ENCODE results near the gene ZNF610.
"Not testable (repeated sequence)": the region's sequence is repeated elsewhere in the genome, so short reads cannot be mapped to it uniquely, and the experiment has no call there.

The ZNF610 gene

DNA sequence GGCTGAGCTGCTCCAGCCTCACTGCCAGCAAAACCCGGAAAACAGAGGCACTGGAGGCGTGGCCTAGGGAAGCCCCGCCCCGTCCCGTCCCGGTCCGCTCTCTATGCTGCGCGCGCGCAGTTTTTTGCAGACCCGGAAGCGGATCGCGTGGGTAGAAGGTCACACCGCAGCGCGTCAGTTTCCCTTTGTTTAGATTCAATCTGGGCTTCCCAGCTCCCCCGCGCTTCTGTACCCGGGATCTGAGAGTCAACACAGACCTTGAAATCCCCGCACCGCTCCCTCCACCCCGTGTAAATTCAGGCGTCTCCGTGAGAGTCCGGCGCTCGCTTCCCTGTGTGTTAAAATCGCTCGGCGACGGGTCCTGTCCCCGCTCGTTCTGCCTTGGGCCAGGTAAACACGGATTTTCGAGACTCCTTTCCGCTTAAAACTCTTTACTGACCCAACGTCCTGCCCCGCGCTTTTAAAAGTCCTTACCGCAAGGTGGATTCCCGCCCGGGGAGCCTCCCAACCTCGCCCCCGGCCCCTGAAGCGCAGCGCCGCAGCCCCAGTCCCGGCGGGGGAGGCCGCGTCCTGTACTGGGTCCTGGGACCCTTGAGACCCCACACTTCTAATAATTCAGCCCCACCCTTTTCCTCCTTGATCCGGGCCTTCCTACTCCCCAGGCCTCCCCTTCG, at the start of gene ZNF610:
ZNF610 (plus strand) TSS at position 127 of the 674 bp plus-strand sequence. CDS start 12,930 bp downstream, outside the sequence.
- DNase-seq = peak; percentile 77 to 81 (median 78)

- DNase-seq = no peak
Measured at GRCh38 chr19:52286256-52286655, 49.8 kb upstream of the ZNF610 start.

DNA sequence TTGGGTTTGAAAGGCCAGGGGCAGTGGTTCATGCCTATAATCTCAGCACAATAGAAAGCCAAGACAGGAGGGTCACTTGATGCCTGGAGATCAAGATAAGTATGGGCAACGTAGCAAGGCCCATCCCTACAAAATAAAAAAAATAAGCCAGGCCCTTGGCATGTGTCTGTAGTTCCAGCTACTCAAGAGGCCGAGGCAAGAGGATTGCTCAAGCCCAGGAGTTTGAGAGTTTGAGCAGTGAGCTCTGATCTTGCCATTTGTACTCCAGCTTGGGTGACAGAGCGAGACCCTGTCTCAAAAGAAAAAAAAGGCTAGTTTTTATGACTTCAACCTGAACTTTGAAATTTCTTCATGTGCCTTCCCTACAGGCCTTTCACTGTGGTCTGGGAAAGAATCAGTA, 44.3 kb upstream of the ZNF610 start:
- DNase-seq = no peak

GRCh38 chr19:52292946-52293345, 43.1 kb upstream of the ZNF610 start:
- not testable (repeated sequence) for DNase-seq

GRCh38 chr19:52296400-52296772, 39.7 kb upstream of the ZNF610 start:
- no peak for DNase-seq

GRCh38 chr19:52296773-52297600, 39.1 kb upstream of the ZNF610 start, which contains the start of gene ZNF480:
Gene ZNF480 (plus strand): TSS chr19:52297169. CDS start chr19:52300413, 3,244 bp downstream.
- DNase-seq = peak; percentile 53 to 80 (median 68)

GRCh38 chr19:52297601-52298364, 38.3 kb upstream of the ZNF610 start:
- DNase-seq = no peak

DNA sequence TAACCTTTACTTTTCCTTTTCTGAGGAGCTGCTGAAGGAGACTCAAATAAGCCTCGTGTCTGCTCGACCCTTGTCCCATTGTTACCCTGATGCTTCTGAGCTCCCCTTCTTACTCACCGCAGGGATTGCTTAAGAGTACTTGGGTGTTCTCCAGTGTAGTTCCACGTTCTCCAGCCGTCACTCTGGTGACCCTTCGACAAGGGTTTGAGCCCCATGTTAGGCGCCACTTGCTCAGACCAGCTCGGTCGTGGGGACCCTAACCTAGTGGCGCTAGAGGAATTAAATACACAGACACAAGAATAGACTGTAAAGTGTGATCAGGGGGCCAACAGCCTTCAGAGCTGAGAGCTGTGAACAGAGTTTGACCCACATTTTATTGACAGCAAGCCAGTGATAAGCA, 28.8 kb upstream of the ZNF610 start:
- DNase-seq = no peak

GRCh38 chr19:52322429-52322828, 13.6 kb upstream of the ZNF610 start:
- no peak for DNase-seq

DNA sequence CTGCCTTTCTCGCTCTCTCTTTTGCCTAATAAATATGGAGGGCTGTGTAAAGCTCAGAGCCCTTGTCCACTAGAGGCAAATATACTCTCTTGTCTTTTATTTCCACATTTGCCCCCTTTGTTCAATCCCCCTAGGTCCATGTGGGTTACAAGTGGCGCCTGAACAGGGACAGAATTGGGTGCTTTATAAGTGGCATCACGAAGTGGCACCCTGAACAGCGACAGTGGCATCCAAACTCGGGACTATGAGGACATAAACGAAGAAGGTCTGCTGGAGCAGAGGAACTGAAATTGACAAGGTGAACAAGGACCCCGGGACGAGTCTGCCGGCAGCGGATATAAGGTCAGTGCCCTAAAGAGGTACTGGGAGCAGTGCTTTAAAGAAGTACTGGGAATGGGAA, 4.3 kb upstream of the ZNF610 start:
- no peak for DNase-seq

DNA sequence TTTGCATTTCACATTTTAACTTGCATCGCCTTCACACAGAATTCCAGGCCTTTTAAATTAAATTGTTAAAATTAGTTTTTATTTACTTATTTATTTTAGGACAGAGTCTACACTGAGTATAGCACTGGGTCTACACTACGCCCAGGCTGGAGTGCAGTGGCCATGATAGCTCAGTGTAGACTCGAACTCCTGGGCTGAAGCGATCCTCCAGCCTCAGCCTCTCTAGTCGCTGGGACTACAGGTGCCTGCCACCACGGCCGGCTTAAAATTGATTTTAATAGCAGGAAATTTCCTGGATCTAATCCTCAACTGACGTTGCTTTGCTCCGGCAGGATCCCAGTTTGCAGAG, 301 bp upstream of the ZNF610 start:
- no peak for DNase-seq

- no peak for DNase-seq
Measured at GRCh38 chr19:52336791-52337381, 843 bp downstream of the ZNF610 start.

GRCh38 chr19:52339022-52339421, 3.0 kb downstream of the ZNF610 start:
- DNase-seq = not testable (repeated sequence)

DNA sequence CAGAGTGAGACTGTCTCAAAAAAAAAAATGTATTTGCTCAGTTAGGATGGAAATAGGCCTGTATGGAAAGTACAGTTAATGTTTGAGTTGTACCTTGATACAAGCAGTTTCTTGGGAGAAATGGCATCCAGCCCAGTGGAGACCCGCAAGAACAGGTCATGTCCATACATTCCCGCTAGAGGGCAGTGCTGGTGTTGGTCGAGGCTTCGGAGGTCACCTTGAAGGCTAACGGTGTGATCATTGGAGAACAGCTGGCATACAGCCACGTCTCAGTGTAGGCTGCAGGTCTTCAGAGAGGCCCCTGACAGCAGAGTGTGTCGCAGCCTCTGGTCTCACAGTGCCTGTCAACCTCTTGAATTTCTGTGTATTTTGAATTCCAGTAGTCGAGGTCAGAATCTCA, 7.5 kb downstream of the ZNF610 start:
- DNase-seq = peak in 2 of 4 experiments; percentile 6 to 15

DNA sequence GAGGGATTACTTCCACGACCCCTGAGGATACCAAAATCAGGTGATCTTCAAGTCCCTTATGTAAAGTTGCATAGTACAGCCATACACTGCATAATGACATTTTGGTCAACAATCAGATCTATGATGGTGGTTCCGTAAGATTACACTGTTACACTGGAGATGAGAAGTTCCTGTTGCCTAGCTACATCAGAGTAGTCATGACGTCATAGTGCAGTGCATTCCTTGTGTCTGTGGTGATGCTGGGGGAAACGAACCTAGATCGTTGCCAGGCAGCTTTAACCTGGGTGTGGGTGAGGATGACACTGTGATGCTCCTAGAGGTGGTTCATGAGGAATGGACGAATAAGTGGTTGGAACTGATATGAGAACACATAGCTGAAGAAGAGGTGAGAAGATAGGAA, 9.1 kb downstream of the ZNF610 start:
- no peak for DNase-seq

DNA sequence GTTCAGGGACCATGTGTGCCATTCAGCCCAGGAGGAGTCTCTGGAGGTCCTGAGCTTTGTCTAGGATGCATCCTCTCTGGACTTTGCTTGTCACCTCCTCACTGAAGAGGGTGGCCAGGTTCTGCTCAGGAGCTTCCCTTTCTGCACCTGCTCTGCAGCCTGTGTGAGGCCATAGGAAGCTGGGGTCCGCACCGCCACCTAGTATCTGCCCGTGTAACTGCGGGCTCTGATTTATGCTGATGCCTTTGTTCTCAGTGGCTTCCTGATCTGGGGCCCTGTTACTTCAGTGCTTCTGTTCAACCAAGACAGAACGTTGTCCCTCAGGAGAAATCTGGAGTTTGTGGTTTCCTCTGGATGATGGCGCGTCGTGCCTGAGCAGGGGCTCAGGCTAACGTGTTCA, 15.5 kb downstream of the ZNF610 start:
- no peak for DNase-seq

GRCh38 chr19:52366414-52366824, 30.4 kb downstream of the ZNF610 start:
- no peak for DNase-seq

DNA sequence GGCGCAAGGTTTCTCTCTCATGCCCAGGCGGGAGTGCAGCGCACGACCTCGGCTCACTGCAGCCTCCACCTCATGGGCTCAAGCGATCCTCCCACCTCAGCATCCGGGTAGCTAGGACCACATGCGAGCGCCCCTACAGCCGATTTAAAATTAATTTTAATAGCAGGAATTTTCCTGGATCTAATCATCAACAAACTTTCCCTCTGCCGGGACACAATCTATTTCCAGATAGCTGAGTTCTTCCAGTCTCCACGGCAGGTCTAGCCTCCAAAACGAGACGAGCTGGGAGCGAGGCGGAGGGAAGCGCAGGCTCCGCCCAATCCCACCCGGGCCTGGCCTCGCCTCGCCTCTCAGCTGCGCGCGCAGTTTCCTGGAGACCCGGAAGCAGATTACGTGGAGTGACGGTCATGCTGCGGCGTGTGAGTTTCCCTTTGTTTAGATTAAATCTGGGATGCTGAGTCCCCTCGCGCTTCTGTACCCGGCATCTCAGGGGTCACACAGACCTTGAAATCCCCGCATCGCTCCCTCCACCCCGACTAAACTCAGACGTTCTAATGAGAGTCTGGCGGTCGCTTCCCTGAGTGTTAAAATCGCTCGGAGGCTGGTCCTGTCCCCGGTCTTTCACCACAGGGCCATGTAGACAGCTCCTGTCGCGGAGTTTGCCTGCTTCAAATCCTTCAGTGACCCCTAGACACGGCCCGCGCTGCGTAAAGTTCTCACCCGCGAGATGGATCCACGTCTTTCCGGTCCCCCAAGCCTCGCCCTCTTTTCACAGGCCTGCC, 33.7 kb downstream of the ZNF610 start, which contains the start of gene ZNF880:
ZNF880 (plus strand) TSS at position 365 of the 782 bp plus-strand sequence; CDS start at position 408, 43 bp downstream.
- peak; percentile 74 to 90 (median 87) for DNase-seq

DNA sequence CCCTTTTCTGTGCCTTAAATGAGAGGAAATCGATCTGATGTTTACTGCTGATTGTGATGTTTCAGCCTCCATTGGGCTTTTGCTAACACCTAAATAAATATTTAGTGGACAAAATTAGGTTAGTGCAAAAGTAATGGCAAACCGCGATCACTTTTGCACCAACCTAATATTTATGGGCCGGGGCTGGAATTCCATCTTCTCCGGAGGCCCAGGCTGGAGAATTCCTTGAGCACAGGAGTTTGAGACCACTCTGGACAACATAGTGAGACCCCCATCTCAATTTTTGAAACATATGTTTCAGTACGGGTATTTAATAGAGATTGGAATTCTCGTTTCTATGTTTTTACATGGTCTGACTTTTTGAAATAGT, 34.3 kb downstream of the ZNF610 start:
- DNase-seq = no peak

- no peak for DNase-seq
Measured at GRCh38 chr19:52391135-52391534, 55.1 kb downstream of the ZNF610 start.

- peak; percentile 86 to 93 (median 92) for DNase-seq
Measured at GRCh38 chr19:52397310-52398080, 61.5 kb downstream of the ZNF610 start, which contains the start of gene ZNF528. Gene ZNF528 (plus strand): TSS chr19:52397849. CDS start chr19:52402014, 4,165 bp downstream.

All from activated CD4-positive, CD25-positive, alpha-beta regulatory T cell (primary cell).